Activated naive CD8-positive, alpha-beta T cell treated with anti-CD3 and anti-CD28 coated beads, Interleukin-2, amount 50 U/mL, for 16 hours (primary cell): ENCODE results near the gene PXMP4.

ENCODE experiments used
- DNase-seq: peaks from one replicate; pipeline ENCODE4 v3.0.0-alpha.2; 2020; ENCODE audit warnings: low read depth, low spot score

The PXMP4 gene

DNA sequence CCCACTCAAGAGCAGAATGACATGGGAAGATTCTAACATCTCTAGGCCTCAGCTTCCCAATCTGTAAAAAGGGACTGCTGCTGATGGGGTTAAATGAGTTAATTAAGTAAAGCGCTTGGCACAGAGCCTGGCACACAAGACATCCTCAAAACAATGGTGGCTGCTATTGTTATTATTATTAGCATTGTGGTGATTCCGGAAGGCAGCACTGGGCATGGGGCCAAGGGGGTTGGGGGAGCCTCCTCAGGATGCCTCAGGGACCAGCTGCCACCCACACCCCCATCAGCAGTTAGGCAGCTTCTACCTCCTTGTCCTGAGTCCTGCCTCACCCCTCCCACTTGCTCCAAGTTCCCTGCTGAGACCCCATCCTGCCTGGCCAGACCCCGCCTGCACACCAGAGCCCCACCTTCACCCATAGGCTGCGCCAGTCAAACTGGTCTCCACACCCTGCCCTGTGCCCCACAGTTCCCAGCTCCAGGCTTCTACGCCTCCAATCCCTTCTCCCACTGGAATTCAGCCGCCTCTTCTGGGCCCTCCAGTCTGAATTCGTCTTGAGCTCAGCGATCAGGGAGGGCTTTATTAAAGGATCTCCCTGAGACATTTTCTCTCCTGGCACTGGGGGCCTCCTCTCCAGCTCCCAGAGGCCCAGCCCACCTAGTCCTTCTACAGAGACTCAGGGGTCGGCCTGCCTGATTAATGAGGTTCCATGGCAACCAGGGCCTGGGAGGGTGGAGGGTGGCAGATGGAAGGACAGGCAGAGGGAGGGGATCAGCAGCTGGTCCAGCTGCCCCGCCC lies 35.4 kb downstream of the PXMP4 start:
- no peak for DNase-seq

DNA sequence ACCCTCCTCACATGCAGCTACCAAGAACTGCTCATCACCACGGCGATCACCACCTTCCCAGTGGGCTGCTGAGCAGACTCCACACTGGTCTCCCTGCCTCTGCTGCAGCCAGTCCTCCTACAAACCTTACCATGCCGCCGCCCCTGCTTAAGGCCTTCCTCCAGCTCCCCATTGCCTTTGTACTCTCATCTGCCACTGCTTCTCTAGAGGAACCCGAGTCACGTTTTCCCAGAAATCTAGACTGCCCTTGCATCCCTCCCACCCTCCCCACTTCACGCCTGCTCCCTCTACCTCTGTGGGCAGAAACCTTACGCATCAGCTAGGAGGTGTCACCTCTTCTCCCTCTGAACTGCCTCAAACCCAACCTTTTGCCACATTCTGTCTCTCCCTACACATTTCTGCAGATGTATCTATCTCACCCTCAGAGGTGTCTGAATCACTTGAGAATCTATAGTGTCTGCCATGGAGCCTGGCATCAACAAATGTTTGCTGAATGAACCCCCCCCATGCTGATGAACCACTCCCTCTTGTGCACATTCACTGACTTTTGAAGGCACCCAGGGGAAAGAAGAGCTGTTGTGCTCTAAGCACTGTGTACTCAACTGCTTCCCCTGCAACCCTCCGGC lies 38.3 kb downstream of the PXMP4 start:
- no peak for DNase-seq

DNA sequence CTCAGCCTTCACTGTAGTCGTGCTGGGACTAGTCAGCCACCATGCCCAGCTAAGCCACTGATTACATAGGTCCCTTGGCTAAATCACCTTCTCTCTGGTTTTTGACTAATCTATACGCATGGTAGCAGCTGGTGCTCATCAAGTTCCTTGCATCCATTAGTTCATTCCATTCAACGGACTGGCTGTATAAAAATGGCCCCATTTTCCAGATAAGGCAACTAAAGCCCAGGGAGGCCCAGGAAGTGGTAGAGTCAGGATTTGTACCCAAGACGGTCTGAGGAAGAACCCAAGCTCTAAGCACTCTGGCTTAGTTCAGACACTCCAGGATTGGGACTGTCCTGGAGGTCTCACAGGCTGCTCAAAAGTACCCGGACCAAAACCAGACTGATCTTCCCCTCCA lies 38.8 kb downstream of the PXMP4 start:
- no peak for DNase-seq

DNA sequence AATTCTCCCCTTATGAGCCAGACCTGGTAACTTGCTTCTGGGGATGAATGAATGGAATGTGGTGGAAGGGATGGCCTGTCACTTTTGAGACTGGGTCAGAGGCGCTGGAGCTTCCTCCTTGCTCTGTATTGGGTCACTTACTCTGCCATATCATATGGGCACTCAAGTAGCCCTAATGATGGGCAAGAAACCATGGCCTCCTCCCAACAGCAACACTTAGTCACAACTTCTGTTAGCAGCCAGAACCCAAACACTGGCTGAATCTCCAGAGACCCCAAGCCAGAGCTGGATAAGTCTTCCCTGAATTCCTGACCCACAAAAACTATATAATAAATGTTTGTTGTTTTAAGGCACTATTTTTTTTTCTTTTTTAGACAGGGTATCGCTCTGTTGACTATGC lies 39.4 kb downstream of the PXMP4 start:
- no peak for DNase-seq

DNA sequence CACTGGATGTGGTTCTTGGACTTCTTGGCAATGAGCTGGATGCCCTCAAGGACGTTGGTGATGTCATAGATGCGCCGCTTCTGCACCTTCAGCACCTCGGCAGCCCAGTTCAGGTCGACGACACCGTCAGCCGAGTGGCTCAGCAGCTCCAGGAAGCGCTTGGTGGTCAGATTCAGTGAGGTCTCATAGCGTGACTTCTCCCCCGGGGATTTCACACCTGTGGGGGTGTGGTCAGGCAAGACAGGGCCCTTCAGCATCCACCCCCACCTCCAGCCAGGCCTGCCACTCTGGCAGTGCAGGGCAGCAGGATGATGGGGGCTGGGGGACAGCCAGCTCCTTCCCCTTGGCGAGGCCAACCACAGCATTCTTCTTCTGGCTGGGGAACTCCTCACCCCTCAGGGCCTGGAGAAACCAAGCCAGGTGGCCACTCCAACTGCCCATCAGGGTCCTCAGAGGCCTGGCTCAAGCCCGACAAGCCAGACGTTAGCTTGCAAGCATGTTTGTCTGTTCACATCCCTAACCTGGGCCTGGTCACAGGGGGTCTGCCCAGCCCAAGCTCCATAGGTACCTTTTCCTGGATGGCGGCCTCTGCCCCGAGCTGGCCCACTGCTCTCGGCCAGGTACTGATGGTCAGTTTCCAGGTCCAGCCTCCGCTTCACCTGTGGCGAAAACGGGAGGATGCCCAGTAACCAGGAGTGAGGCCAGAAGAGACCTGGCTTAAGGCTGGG lies 40.2 kb downstream of the PXMP4 start:
- no peak for DNase-seq

DNA sequence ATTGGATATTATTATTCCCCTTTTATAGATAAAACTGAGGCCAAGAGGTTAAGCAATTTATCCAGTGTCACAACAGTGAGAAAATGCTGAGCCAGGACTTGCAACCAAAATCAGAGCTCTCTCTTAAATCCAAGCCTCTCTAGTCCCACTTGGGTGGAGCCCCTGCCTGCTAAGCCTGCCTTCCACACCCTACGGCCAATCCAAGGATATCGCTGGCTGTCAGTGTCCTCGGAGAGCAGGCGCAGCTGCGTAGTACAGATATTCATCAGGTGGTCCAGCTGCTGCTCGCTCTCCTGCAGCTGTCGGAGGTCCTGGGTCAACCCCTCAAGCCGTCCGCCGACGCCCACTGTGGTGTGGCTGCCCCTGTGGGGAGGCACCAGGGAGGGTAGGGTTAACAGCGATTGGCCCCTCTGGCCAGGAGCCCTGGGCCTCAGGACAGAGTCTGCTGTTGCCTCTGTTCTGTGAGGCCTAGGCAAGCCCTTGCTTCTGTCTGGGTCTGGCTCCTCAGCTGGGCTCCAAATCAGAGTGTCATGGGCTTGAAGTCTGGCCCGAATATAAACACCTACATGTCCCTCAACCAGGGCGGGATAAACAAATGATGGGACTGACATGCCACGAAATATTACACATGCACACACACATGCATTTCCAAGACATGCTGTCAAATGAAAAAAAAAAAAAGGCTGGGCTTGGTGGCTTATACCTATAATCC lies 42.0 kb downstream of the PXMP4 start:
- DNase-seq: no peak

DNA sequence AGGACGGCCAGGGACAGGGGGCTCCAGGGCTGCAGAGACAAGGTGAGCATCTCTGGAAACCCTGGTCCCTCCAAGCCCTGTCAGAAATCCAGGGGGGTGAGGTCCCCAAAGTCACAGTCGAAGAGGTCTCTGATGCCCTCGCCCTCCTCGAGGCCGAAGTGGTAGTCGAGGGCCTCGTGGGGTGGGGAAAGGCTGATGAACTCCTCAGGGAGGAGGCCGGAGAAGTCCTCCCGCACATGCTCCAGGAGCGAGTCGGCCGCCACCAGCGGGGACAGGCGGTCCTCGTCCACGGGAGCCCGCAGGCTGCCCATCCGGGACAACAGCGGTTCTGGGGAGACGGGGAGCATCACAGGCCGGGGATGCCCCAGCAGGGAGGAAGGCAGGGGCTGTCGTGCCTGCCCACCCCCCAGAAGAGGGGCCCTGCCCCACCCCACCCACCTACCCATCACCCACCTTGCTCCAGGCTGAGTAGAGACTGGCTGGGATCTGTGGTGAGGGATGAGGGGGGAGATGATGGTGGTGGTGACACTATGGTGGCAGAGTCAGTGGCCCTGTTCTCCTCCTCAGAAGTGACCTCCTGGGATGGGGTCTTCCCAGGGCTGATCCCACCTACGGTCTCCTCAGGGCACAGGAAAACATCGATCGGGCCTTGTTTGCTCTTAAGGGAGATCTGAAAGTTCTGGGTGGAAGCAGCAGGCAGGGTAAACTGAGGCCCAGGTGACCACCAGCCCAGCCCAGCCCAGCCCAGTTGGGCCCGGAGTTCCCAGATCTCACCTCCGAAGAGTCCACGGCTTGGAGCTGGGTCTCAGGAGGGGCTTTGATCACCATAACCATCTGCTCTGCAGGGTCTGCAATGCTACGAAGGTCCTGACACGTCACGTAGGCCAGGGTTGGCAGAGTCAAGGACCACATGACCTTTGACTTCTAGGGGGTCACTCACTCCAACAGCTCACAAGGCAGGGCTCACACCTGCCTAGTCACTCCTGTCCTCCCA lies 43.2 kb downstream of the PXMP4 start:
- no peak for DNase-seq

DNA sequence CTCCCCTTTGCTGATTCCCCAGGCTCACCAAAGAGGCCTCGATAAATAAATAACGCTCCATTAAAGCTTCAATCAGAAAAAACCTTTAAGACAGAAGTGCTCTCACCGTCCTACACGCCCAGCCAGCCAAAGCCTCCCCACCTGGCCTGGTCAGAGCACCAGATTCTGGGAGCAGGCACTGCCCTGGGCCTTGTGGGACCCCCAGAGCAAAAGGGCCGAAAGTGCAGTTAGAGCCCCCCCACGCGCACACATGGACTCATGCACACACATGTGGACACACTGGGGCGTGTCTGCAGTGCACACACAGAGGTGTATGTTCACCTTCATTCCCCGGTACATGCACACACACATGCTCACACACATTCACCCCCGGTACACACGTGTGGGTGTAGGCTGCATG lies 44.0 kb downstream of the PXMP4 start:
- DNase-seq: no peak

DNA sequence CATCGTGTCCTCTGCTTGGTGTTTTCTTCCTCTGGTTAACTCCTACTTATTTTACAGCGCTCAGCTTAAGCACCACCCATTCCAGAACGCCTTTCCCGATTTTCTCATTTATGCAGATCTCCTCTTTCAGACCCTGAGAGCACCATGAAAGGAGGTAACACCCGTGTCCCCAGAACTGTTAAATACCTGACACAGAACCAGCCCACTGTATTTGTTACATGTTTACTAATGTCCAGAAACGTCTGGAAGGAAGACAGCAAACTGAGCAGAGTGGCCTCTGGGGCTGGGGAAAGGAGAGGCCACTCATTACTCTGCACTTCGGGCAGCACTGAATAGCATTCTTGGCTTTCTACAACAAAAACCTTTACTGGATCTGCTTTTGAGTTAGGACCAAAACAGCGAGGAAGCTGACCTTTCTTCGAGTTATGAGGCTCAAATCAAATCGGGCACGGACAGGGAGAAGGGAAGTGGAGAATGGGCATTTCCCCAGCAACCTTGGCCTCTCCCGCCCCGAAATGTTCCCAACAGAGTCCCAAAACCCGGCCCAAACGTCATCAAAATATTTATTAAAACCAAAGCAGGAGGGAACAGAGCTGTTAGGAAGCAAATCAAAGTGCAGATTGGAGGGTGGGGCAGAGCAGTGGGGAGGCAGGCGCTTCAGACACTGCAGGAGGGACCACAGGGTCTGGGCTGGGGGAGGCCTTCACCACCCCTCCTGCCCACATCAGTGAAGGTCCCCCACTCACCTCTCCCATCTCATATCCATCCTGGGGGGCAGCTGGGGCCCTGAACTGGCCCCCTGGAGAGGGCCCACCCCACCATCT lies 44.8 kb downstream of the PXMP4 start:
- DNase-seq: no peak

DNA sequence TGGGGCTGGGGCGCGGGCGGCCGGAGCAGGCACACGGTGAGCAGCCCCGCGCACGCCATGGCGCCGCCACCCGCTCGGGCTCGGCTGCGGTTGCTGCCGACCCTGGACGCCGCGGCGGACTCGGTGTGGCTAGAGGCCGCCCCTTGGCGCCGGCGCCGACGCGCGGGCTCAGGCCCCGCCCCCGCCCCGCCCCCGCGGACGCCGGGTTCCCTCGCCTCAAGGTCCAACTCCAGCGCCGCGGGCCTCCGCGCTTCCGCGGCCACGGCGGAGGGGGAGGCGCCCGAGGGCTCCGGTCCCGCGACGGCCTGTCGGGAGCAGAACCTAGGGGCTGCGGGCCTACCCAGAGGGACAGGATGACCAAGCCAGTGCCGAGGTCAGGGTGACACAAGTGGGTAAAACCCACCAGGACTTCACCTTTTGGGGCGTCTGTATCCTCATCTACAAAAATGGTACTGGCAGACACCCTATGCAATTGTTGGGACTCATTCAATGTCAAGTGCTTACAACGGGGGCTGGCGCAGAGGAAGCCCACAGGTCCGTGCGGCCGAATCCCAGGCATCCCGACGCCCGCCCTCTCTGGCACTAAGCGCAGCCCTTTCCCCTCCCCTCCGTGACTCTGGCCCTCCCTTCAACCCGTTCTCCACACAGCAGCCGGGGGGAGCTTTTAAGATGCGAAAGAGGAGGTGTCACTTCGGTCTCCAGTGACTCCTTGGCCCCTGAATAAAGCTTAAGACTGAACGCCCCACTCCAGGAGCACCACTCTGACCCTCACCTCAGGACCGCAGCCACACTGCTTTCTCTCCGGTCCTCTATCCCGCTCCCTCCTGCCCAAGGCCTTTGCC lies 45.6 kb downstream of the PXMP4 start, which contains the start of gene NECAB3:
TSS of gene NECAB3 (minus strand) at position 135 of the 842 bp plus-strand sequence. CDS start at position 59, 76 bp downstream.
- no peak for DNase-seq

DNA sequence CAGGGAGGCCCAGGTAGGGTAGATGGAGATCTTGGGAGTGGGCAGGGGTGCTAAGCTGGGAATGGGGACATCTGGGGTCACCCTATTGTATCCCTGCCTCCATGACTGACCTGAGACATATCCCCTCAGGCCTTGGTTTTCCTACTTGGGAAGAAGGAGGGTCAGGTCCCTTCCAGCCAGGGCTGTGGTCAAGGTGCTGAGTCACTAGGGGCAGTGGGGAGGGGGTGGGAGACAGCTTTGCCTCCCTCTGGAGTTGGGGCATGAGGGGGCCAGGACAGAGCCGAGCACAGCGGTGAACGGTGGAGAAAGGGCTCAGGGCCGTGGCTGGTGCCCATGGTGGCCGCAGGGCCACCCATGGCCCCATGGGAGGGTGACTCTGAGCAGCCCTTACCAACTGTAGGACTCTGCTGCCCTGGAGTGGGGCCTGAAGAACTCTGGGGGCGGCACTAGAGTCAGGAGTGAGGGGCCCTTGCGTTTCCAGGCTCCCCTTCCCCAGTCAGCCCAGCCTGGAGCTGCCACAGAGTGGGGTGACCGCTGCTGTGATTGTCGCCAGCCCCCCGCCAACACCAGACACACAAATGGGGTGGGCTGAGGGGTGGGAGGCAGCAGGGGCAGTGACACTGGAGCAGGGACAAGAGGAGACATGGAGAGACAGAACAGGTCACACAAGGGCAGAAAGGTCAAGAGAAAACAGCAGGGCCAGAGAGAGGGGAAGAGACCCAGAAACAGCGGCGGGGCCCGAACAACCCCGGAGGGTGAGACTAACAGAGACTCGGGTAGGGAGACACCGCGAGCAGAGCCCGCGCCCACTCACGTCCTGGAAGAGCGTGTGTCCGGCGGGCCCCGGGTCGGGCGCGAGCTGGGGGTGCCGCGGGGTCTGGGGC lies 46.5 kb downstream of the PXMP4 start:
- no peak for DNase-seq

DNA sequence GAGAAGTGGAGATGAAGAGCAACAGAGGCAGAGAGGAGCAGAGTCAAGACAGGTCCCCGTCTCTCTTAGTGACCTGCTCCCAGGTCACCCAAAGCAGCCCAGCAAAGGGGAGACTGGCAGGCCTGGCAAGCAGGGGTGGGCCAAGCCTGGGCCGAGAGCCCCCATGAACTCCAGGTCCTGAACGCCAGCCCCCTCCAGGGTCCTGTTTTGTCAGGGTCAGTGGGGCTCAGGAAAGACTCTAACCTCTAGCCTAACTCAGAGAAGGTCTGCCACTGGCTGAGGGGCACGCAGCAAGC lies 47.0 kb downstream of the PXMP4 start:
- no peak for DNase-seq

DNA sequence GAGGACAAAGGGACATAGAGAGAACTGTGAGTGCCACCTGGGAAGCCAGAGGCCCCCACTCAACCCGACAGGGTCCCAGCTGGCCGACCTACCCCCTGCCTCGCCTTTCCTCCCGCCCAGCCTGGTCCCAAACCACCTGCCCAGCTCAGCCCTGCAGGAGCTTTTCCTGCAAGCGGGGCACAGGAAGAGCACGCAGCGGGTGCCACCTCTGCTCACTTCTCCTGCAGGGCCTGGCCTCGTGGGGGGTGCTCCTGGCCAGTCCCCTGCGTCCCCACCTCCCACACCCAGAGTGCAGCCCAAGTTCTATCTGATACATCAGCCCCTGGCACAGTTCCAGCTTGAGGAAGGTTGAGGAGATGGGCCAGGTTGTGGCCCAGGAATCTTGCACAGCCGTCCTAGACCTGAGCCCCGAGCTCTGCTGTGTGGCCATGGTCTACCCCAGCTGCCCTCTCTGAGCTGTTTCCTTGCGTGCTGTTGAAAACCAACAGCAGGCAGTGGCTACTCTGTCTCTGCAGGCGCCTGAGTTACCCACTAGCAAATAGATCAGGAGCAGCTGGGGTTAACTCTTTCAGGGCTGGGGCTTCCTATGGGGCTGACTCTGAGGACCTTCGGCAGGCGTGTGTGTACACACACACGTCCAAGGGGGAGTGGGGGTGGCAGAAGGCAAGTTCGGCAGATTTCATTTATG lies 47.5 kb downstream of the PXMP4 start:
- DNase-seq: no peak

DNA sequence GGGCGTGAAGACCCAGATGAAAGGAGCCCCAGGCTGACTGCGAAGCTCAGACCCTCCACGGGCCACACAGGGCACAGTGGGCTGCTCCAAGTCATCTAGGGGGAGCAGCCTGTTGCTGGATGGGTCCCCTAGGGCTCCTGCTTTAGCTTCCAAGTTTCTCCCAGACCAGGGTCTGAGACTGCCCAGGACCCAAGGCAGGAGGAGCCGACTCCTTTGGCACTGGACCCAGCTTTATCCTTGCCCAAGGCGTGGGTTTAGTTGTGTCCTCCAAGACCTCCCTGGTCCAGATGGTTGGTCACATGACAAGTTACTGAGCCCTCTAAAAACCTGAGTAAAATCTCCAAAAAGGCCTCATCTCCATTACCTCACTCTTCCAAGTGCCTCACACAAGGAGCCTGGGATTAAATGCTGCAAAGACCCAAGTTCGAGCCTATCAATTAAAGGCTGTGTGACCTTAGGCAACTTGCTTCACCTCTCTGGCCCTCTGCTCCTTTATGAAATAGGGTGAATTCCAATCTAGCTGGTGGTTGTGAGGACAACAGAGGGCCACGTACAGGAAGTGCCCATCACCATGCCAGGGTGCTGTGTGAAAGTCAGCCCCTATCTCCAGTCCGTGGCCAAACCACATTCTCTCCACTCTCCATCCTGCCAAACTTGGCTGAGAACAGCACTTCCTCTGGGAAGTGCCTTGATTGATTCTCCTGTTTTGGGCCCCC lies 48.4 kb downstream of the PXMP4 start:
- DNase-seq: no peak

DNA sequence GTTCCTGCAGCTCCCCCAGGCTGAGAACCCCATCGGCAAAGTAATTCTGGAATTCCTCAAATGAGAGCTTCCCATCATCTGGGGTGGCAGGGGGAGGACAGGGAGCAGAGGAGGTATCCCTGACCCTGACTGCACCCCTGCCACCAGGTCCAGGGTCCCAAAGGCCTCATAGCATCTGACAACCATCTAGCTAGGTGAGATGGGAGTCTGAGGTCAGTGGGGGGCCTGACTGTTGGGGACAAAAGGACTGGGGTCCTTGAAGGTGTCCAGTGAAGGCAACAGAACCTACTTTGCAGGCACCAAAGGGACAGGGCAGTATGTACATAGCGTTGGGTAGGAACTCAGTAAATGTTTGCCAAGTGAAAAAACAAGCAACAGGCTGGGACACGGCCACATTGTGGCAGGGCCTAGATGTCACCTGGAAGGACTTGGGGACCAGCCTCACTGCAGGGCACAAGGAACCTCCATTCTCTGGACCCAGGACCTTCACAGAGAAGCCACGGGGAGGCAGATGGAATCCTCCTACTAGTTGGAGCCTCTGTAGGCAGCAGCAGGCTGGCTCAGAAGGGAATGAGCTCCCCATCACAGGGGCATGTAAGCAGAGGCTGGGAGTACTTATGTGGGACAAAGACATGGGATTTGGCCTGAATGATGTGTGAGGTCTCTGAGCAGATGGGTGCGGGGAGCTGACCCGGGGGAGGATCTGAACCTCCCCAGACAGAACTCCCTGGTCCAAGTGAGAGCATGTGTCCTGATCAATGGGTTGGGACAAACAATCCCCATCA lies 49.2 kb downstream of the PXMP4 start:
- no peak for DNase-seq
